ENCODE data around the gene KIAA1217. TPM values are rescaled to one million over a fixed set of nuclear protein-coding genes. Genes with fewer than 3 reads are reported as not detected.

The KIAA1217 gene
- total and polyA plus RNA-seq, 9 of the 15 experiments (the other 6 are each of a cell fraction or from before 2014, with no cell fraction given), result 0.04 TPM; not detected in 8

DNA sequence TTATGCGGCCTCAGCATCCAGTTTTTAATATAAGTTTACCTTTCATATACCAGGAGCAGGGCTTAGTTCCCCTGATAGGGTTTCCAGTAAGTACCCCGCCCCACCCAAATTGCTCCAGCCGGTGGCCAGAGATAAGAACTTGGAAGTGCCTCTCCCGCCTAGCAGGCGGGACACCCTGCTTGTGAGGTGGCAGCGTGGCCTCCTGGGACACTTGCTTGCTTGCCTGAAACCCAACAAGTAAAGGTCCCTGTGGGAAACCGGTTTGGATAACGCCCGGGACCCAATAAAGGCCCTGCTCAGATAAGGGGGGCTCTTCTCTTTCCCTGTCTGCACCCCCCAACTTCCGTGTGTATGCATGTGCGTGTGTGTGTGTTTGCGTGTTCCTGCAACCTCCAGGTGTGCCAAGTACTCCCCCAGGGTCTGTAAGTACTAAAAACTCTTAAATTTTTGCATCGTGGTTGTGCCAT lies 360.4 kb downstream of the KIAA1217 start (continued):
- TF ChIP-seq NFRKB (IDR thresholded peaks at IDR 0.05; ENCODE audit: low read depth) (no peak), NELFE (IDR thresholded peaks at IDR 0.05; ENCODE audit: insufficient read depth, insufficient read length) (no peak), ARID1B (IDR thresholded peaks at IDR 0.05) (peak; percentile 98), RUNX1 (IDR thresholded peaks at IDR 0.05; ENCODE audit: low read depth) (no peak), YBX1 (IDR thresholded peaks at IDR 0.05) (no peak), ZNF561 (CRISPR knock-in tag; conservative IDR thresholded peaks at IDR 0.05) (no peak), HNRNPL (IDR thresholded peaks at IDR 0.05; ENCODE audit: low read depth, low read length) (no peak), ZFX (CRISPR knock-in tag; IDR thresholded peaks at IDR 0.05) (peak; percentile 34; the same call in 1 of the 2 replicates), FOXA1 (IDR thresholded peaks at IDR 0.05; ENCODE audit: borderline replicate concordance) (no peak), KLF1 (tag; IDR thresholded peaks at IDR 0.05) (peak; percentile 98), SIRT6 (IDR thresholded peaks at IDR 0.05; ENCODE audit: low read depth, low read length) (no peak), SMAD4 (CRISPR knock-in tag; conservative IDR thresholded peaks at IDR 0.05) (peak; percentile 93), ZZZ3 (IDR thresholded peaks at IDR 0.05) (no peak), NR2F6 (CRISPR knock-in tag; IDR thresholded peaks at IDR 0.05) (no peak), ILK (tag; IDR thresholded peaks at IDR 0.05; ENCODE audit: borderline replicate concordance, low read depth) (no peak)
- TF ChIP-seq, protein P1, sequence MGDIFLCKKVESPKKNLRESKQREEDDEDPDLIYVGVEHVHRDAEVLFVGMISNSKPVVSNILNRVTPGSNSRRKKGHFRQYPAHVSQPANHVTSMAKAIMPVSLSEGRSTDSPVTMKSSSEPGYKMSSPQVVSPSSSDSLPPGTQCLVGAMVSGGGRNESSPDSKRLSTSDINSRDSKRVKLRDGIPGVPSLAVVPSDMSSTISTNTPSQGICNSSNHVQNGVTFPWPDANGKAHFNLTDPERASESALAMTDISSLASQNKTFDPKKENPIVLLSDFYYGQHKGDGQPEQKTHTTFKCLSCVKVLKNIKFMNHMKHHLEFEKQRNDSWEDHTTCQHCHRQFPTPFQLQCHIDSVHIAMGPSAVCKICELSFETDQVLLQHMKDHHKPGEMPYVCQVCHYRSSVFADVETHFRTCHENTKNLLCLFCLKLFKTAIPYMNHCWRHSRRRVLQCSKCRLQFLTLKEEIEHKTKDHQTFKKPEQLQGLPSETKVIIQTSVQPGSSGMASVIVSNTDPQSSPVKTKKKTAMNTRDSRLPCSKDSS (IDR thresholded peaks at IDR 0.05; ENCODE audit: low read depth, partially characterized antibody), result no peak
- TF ChIP-seq, protein P2, sequence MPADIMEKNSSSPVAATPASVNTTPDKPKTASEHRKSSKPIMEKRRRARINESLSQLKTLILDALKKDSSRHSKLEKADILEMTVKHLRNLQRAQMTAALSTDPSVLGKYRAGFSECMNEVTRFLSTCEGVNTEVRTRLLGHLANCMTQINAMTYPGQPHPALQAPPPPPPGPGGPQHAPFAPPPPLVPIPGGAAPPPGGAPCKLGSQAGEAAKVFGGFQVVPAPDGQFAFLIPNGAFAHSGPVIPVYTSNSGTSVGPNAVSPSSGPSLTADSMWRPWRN (IDR thresholded peaks at IDR 0.05; ENCODE audit: low read depth), result no peak
- TF ChIP-seq, protein P3, sequence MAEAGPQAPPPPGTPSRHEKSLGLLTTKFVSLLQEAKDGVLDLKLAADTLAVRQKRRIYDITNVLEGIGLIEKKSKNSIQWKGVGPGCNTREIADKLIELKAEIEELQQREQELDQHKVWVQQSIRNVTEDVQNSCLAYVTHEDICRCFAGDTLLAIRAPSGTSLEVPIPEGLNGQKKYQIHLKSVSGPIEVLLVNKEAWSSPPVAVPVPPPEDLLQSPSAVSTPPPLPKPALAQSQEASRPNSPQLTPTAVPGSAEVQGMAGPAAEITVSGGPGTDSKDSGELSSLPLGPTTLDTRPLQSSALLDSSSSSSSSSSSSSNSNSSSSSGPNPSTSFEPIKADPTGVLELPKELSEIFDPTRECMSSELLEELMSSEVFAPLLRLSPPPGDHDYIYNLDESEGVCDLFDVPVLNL (CRISPR knock-in tag; IDR thresholded peaks at IDR 0.05; ENCODE audit: low read depth), result no peak
- TF ChIP-seq, protein P4, sequence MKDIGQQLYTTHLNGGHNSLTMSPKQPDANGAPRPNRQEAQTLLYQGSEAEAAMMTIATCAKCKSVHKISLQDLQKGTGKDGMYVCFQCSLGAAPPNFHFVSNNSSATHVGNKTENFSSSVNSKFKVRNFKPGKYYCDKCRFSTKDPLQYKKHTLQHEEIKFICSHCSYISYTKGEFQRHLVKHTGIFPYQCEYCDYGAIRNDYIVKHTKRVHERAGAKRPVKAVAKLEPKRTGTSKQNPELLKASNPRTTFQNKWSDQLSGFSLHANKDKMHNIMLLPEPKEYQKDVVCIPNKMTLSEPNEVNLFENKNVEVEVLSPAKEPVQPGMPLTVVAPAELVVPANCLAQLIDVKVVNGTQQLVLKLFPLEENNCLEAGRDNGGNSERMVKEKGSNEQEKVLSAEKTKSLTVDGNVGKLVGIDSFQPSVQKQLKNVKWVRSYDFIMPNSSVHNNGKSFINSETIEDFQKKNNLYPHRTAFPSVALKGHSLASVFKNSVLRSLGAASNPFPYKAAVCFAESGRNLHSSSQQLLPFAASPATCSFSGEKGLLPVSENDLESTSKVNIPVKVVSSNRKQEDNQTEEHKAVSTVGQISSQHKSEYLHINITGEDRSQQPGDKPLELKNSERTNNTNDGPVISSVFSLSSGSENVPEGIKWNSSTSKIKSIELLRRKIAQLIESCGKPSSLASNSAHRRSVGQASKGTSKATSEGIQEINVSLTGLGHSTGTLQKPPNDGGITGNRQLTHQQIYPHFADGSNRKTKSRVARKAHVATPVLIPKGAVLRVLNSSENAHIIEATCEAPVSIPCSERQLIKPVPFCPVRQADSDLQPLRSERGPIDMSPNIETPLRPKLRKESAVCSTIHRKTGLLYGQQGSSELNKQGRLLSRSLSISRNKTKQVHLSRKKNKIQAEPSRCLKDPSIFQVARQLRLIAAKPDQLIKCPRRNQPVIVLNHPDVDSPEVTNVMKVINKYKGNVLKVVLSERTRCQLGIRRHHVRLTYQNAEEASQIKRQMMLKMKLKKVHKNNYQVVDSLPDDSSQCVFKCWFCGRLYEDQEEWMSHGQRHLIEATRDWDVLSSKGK (CRISPR knock-in tag; IDR thresholded peaks at IDR 0.05), result no peak
- TF ChIP-seq, protein P5, sequence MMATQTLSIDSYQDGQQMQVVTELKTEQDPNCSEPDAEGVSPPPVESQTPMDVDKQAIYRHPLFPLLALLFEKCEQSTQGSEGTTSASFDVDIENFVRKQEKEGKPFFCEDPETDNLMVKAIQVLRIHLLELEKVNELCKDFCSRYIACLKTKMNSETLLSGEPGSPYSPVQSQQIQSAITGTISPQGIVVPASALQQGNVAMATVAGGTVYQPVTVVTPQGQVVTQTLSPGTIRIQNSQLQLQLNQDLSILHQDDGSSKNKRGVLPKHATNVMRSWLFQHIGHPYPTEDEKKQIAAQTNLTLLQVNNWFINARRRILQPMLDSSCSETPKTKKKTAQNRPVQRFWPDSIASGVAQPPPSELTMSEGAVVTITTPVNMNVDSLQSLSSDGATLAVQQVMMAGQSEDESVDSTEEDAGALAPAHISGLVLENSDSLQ (IDR thresholded peaks at IDR 0.05), result no peak; the same call in 1 of the 2 replicates
- TF ChIP-seq, protein P6, sequence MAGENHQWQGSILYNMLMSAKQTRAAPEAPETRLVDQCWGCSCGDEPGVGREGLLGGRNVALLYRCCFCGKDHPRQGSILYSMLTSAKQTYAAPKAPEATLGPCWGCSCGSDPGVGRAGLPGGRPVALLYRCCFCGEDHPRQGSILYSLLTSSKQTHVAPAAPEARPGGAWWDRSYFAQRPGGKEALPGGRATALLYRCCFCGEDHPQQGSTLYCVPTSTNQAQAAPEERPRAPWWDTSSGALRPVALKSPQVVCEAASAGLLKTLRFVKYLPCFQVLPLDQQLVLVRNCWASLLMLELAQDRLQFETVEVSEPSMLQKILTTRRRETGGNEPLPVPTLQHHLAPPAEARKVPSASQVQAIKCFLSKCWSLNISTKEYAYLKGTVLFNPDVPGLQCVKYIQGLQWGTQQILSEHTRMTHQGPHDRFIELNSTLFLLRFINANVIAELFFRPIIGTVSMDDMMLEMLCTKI (IDR thresholded peaks at IDR 0.05; ENCODE audit: partially characterized antibody), result no peak
